ENCODE data around the gene EPAS1. TPM values are rescaled to one million over a fixed set of nuclear protein-coding genes. Genes with fewer than 3 reads are reported as not detected.

The EPAS1 gene
- total and polyA plus RNA-seq, 2 experiments from 2014 or later: 47.5 to 73.8 TPM

GRCh38 chr2:46390901-46391395 lies 93.7 kb downstream of the EPAS1 start:
- WGBS, 2 experiments (ENCODE audit: low coverage in 1 of 2, low lambda C conversion rate in 2 of 2, missing lambda C conversion rate in 2 of 2): 91 to 95% methylated on average over 7 of the region's 7 CpGs
- H3K9ac ChIP-seq: no peak overlapping the region
- H3K4me2 ChIP-seq (ENCODE audit: unreplicated experiment): no peak overlapping the region
- H3K9me3 ChIP-seq (ENCODE audit: low read depth): no peaks in the 10 kb centered on the region
- peaks cover 8% of the 10 kb centered on the region for H3K4me1 ChIP-seq (ENCODE audit: insufficient read depth)
- H3K27me3 ChIP-seq (replicated peaks; ENCODE audit: insufficient read depth): no peaks in the 10 kb centered on the region
- H3K9me2 ChIP-seq (ENCODE audit: insufficient read depth): no peaks in the 10 kb centered on the region
- DNase-seq: no peak
- no peak overlapping the region for H3K27ac ChIP-seq
- no peaks in the 10 kb centered on the region for H4K20me1 ChIP-seq (ENCODE audit: insufficient read depth)
- H3K79me2 ChIP-seq (ENCODE audit: insufficient read depth): no peaks in the 10 kb centered on the region
- in situ Hi-C loops (cut with MboI): no loop called here
- 0 out of 2 replicates have a peak, but pooled peaks cover 11% of the 10 kb centered on the region for H3F3A ChIP-seq (ENCODE audit: insufficient read depth)
- no peak overlapping the region for H3K4me3 ChIP-seq
- no peak for TF ChIP-seq EZH2 (IDR thresholded peaks at IDR 0.05; ENCODE audit: insufficient read depth, poor library complexity, severe bottlenecking)
- H3K36me3 ChIP-seq (ENCODE audit: low read depth): no peaks in the 10 kb centered on the region
- no peak overlapping the region for H2AFZ ChIP-seq

- Histone ChIP-seq H3K36me3 (ENCODE audit: low read depth) (no peaks in the 10 kb centered on the region), H3K4me2 (ENCODE audit: unreplicated experiment) (no peak overlapping the region), H3K27ac (no peak overlapping the region), H4K20me1 (ENCODE audit: insufficient read depth) (no peaks in the 10 kb centered on the region), H3K27me3 (replicated peaks; ENCODE audit: insufficient read depth) (no peaks in the 10 kb centered on the region), H3K9me3 (ENCODE audit: low read depth) (no peaks in the 10 kb centered on the region), H3K4me3 (no peak overlapping the region), H3K79me2 (ENCODE audit: insufficient read depth) (no peaks in the 10 kb centered on the region), H3K4me1 (ENCODE audit: insufficient read depth) (no peaks in the 10 kb centered on the region), H3K9me2 (ENCODE audit: insufficient read depth) (no peaks in the 10 kb centered on the region), H3F3A (ENCODE audit: insufficient read depth) (no peaks in the 10 kb centered on the region), H3K9ac (no peak overlapping the region), H2AFZ (no peak overlapping the region)
- 89 to 90% methylated on average over 12 of the region's 12 CpGs for WGBS, 2 experiments (ENCODE audit: low coverage in 1 of 2, low lambda C conversion rate in 2 of 2, missing lambda C conversion rate in 2 of 2)
- in situ Hi-C loops (cut with MboI): no loop called here
- TF ChIP-seq EZH2phosphoT487 (IDR thresholded peaks at IDR 0.05; ENCODE audit: insufficient read depth, low read depth) (no peak), EZH2 (IDR thresholded peaks at IDR 0.05; ENCODE audit: insufficient read depth, poor library complexity, severe bottlenecking) (no peak)
- DNase-seq: no peak
Observed at GRCh38 chr2:46392561-46393346, 95.5 kb downstream of the EPAS1 start.

GRCh38 chr2:46393347-46393820 lies 96.2 kb downstream of the EPAS1 start:
- Histone ChIP-seq H3K36me3 (ENCODE audit: low read depth) (no peaks in the 10 kb centered on the region), H3K79me2 (ENCODE audit: insufficient read depth) (no peaks in the 10 kb centered on the region), H3K4me3 (no peak overlapping the region), H3K9ac (no peak overlapping the region), H3K9me3 (ENCODE audit: low read depth) (no peaks in the 10 kb centered on the region), H3K9me2 (ENCODE audit: insufficient read depth) (no peaks in the 10 kb centered on the region), H3K27me3 (replicated peaks; ENCODE audit: insufficient read depth) (no peaks in the 10 kb centered on the region), H3K27ac (no peak overlapping the region), H3K4me2 (ENCODE audit: unreplicated experiment) (no peak overlapping the region), H3F3A (ENCODE audit: insufficient read depth) (no peaks in the 10 kb centered on the region), H2AFZ (no peak overlapping the region), H3K4me1 (ENCODE audit: insufficient read depth) (no peaks in the 10 kb centered on the region), H4K20me1 (ENCODE audit: insufficient read depth) (no peaks in the 10 kb centered on the region)
- TF ChIP-seq EZH2phosphoT487 (IDR thresholded peaks at IDR 0.05; ENCODE audit: insufficient read depth, low read depth) (no peak), EZH2 (IDR thresholded peaks at IDR 0.05; ENCODE audit: insufficient read depth, poor library complexity, severe bottlenecking) (no peak)
- in situ Hi-C loops (cut with MboI): no loop called here
- no peak for DNase-seq
- WGBS, 2 experiments (ENCODE audit: low coverage in 1 of 2, low lambda C conversion rate in 2 of 2, missing lambda C conversion rate in 2 of 2): 95 to 96% methylated on average over 9 to 12 of the region's 12 CpGs

- no peaks in the 10 kb centered on the region for H3K27me3 ChIP-seq (replicated peaks; ENCODE audit: insufficient read depth)
- WGBS, 2 experiments (ENCODE audit: low coverage in 1 of 2, low lambda C conversion rate in 2 of 2, missing lambda C conversion rate in 2 of 2): 84 to 96% methylated on average over 2 to 3 of the region's 3 CpGs
- no peaks in the 10 kb centered on the region for H4K20me1 ChIP-seq (ENCODE audit: insufficient read depth)
- no peak overlapping the region for H3K27ac ChIP-seq
- no peak for DNase-seq
- in situ Hi-C loops (cut with MboI): no loop called here
- H3K9ac ChIP-seq: no peak overlapping the region
- no peak for TF ChIP-seq EZH2 (IDR thresholded peaks at IDR 0.05; ENCODE audit: insufficient read depth, poor library complexity, severe bottlenecking)
- H3K4me2 ChIP-seq (ENCODE audit: unreplicated experiment): no peak overlapping the region
- H3K4me3 ChIP-seq: no peak overlapping the region
- H3K9me2 ChIP-seq (ENCODE audit: insufficient read depth): no peaks in the 10 kb centered on the region
- no peaks in the 10 kb centered on the region for H3K4me1 ChIP-seq (ENCODE audit: insufficient read depth)
- no peaks in the 10 kb centered on the region for H3K79me2 ChIP-seq (ENCODE audit: insufficient read depth)
- no peak overlapping the region for H2AFZ ChIP-seq
- H3K9me3 ChIP-seq (ENCODE audit: low read depth): no peaks in the 10 kb centered on the region
- H3F3A ChIP-seq (ENCODE audit: insufficient read depth): no peaks in the 10 kb centered on the region
- H3K36me3 ChIP-seq (ENCODE audit: low read depth): no peaks in the 10 kb centered on the region
Observed at GRCh38 chr2:46393865-46394264, 96.7 kb downstream of the EPAS1 start.
